Activated CD4-positive, alpha-beta T cell treated with anti-CD3 and anti-CD28 coated beads, Interleukin-2, Interleukin-4, amounts not matched to agents 100 ng/mL and 50 ng/mL, durations not matched to agents 16 hours and 8 hours (primary cell): ENCODE data around the gene LANCL3.
A peak's percentile ranks its signal among the peaks of the same experiment; 100 is the strongest.
"Not testable (repeated sequence)": the region's sequence is repeated elsewhere in the genome, so short reads cannot be mapped to it uniquely, and the experiment has no call there.

Experiments
- DNase-seq: peaks from one replicate; pipeline ENCODE4 v3.0.0-alpha.2; 2020; ENCODE audit warnings: low spot score

Gene LANCL3

DNA sequence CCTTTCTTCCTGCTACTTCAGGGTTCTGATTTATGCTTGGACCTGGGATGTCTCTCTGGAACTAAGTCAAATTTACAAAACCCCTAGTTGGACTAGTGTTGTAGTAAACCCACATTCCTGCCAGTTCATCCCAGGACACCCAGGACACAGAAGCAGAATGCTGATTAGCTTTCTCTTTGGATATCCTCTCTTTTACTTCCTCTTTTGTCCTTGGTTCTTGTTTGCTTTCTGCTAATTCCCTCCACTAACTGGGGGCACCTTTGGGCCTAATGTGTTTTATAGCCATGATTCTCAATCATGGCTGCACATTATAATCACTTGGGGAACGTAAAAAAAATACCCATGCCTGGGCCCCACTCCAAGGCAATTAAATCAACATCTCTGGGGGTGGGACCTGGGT, 42.5 kb downstream of the LANCL3 start:
- no peak for DNase-seq

DNA sequence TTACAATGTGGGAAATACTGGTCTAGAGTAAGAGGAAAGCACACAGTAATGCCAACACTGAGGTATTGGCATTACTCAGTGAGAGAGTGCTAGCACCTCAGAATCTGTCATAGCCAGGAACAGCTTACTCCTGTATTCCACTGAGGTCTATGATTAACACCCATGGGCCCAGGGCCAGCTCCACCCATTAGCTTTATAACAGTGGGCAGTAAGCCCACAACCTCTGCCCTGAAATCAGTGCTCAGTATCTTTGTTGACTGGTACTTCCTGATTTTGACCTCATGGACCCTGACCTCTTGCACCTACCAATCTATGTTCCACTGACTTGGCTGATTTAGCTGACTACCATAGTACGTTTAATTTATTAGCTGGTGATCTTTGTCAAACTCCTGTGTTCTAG, 56.1 kb downstream of the LANCL3 start:
- DNase-seq: no peak

DNA sequence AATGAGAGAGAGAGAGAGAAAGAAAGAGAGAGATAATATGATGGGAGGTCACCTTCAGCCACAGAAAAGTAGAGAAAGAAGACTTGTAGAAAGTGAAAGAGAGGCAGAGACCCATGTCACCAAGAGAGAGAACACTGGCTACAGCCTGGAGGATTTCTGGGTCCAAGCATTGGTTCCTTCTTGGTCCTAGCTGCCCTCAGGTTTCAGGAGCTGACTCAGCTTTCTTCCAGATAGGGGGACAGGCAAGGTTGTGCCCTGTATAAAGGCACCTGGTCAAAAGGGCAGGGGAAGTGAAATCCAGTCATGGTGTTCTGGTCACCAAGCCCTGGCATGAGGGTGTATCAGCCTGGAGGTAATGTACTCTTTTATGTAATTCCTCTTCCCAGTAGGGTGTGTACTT, 66.6 kb downstream of the LANCL3 start:
- no peak for DNase-seq

DNA sequence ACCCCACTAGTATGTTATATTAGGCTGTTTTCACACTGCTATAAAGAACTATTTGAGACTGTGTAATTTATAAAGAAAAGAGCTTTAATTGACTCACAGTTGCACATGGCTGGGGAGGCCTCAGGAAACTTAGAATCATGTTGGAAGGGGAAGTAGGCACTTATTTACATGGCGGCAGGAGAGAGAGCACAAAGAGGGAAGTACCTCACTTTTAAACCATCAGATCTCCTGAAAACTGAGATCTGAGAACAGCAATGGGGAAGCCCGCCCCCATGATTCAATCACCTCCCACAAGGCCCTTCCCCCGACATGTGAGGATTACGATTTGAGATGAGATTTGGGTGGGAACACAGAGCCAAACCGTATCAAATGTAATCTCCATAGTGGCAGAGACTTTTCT, 68.7 kb downstream of the LANCL3 start:
- DNase-seq: no peak

DNA sequence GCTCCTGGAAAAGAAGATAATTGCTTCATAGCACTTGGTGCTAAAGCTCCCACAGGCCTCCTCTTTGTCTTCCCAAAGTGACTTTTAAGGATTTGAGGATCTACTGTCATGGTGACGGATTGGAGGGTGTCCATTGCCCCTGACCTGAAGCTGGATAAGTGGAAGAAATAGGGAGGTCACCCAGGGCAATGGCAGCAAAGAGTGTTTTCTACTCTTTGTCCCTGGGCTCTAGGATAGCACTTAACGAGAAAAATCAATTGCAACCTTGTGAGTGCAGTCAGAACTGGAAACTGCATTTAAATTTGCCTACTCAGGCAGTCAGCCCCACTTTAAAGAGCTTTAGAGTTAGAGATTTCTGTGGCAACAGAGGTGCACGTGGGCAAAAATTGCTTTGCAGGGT, 70.4 kb downstream of the LANCL3 start:
- DNase-seq: no peak

DNA sequence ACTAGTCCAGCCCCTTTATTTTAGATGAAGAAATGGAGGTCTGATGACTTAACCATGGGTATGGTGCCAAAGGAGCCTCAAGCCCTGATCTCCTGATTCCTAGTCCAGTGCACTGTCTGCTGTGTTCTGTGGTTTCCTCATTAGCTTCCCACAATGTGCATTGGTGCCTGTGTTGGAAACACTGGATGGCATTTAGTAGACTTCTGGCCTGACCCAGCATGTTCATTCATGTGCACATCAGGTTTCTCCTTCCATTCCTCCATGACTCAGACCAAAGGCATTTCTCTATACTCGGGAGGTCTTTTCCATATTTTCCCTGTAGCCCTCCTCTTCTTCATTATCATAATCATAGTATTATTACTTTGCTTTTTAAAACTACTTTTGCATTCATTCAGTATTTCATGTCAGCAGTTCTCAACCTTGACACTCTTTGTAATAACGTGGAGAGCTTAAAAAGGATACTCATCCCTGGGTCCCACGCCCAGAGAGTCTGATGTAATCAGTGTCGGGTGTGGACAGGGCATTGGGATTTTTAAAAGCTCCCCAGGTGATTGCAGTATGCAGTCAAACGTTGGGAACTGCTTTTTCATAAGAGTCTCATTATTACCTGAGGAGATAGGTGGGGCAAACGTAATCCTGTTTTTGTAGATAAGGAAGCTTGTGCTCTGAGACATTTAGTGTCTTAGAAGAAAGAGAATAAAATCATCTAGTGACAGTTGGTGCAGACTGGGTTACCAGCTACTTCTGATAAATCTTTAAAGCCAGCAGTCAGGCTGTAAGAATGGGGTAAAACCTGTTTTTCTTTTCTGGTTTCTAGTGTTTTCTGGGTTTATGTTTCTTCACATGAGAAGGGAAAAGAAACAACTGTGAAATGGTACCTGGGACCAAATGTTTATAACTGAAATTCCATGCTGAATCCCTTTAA, 73.2 kb downstream of the LANCL3 start:
- DNase-seq: no peak

DNA sequence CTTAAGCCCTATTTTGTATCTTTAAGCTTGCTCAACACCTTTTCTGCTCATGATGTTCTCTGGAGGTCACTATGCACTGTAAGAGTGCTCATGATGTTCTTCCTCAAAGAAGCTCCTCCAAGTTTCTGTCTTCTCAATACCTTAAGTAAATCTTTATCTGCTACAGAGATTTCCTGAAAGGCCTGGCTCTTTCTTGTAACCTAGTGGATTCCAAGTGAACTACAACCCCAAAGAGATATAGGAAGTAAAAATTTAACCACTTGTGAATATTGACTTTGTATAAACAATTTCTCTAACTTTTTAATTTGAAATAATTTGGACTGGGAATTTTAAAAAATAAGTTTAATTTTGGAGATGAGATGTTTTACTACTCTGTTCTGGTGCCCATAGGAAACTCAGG, 74.8 kb downstream of the LANCL3 start:
- no peak for DNase-seq

DNA sequence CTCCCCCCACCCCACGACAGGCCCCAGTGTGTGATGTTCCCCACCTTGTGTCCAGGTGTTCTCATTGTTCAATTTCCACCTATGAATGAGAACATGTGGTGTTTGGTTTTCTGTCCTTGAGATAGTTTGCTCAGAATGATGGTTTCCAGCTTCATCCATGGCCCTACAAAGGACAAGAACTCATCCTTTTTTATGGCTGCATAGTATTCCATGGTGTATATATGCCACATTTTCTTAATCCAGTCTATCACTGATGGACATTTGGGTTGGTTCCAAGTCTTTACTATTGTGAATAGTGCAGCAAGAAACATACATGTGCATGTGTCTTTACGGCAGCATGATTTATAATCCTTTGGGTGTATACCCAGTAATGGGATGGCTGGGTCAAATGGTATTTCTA, 79.4 kb downstream of the LANCL3 start:
- DNase-seq: not testable (repeated sequence)

DNA sequence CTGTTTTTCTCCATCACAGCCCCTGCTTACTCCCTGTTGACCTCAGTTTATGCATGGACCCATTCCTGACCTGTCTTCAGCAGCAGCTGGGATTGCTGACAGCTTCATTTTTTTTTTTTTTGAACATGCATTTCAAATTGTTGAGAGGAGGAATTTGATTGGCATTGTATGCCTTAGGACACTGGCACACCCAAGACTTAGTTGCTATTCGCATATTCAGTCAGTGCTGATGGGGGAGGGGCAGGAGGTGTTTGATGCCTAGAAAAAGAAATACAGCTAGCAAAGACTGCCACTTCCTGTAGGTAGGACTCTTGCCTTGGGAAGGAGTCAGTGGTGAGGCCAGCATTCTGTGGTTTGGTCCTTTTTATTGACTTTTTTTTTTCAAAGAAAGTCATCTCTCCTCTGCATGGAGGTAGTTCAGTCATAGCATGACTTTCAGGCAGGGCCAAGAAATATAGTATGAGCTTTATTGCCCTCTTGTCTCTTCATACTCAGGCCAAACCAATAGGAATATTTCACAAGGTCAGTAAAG, 80.5 kb downstream of the LANCL3 start:
- DNase-seq: peak; percentile 18

DNA sequence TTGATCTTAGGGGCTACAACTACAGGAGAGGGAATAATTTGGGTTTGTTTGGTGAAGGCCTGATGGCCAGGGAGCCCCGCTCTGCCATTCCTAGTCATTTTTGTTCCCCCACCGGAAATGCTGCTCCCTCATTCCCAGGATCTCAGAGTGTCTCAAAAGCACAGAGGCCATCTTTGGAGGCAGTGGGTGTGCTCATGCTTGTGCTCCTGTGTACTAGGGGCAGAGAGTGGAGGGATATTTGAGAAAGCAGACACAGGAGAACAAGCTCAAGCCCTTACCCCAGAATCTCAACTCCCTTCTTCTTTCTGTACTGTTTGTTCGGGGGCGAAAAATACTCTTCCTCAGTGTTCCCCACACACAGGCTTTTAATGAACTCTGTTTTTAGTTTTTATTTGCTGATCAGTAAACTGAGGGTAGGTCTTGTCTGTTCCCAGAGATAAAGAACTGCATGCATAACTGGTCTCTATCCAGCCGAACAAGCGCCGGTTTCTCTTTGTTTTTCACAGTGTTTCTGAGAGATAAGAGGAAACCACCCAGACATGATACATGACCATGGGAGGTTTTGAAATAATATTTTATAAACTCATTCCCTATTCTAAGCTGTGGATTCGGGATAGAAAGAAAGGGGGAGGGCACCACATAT, 81.2 kb downstream of the LANCL3 start:
- DNase-seq: no peak

DNA sequence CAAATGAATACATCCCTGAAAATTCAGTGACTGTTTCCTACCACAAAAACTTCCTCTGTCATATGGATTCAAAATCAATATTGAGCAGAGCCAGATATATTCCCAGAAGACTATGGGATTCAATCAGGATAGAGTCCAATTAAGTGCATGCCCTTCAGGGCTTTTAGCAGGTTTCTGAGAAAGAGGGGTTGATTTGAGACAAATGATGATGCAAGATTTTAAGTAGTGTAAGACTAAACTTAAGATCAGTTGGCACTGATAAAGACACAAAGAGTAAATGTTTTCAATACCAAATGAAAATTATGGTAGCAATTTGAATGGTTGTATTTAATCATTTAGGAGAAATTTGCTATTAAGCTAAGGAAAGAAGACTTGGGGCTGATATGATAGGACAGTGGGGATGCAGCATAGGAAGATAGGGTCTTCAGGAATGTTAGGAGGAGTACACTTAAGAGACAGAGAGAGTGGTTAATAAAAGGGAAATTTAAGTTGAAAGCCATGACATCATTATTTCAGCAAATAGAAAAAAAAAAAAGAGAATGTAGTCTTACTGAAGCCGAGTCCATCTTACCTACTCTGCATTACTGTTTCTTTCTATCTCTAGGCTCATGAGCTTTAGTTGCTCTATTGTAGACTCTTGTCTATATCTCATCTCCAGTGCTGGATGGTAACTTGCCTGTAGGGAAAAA, 82.1 kb downstream of the LANCL3 start:
- no peak for DNase-seq

DNA sequence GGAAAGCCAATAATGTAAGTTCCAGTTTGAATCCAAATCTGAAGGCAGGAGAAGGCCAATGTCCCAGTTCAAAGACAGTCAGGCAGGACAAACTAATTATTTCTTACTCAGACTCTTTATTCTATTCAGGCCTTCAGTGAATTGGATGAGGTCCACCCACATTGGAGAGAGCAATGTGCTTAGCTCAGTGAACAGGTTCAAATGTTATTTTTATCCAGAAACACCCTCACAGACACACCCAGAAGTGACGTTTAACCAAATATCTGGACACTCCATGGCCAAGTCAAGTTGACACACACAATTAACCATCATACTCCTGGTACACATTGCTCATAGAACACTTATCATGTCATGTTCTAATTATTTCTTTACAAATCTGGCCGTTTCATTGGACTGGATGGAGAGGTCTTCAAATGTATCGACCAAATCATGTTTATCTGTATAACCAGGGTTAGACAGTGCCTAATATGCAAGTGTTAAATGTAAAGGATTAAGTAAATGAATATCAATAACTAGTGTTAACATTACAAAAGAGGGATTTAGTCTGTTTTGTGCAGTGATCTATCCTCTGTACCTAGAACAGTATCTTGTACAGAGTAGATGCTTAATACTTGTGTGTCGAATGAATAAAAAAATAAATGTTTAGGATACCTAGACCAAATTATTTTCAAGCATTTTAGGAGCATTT, 87.0 kb downstream of the LANCL3 start:
- no peak for DNase-seq

DNA sequence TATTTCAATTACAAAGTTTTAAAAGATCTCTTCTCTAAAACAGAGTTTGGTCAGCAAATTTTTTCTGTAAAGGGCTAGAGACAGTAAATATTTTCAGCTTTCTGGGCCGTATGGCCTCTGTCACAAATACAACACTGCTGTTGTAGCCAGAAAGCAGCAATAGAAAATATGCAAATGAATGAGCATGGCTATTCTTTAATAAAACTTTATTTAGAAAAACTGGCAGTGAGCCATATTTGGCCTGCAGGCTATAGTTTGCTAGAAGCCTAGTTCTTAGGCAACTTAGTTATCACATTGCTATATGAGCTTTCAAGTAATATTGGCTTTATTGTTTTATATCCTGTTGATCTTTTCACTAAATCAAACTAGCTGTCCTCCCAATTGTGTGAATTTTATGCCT, 87.6 kb downstream of the LANCL3 start:
- DNase-seq: no peak

DNA sequence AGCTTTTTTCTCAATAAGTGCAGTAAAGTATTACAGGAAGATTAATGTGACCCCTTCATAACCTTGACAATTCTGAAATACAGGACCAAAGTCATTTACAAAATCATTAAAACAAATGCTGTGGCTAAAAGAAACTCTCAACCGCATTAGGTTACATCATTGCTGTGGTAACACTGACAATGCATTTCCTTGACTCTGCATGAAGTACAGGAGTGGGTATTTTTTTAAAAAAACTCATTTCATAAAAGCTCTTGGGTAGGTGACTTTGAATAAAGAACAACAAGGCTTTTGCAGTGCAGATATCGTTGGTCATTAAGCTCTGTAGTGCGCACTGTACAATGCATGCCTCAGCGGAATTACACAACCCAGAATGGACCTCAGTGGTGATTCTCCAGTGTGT, 90.7 kb downstream of the LANCL3 start:
- DNase-seq: no peak

DNA sequence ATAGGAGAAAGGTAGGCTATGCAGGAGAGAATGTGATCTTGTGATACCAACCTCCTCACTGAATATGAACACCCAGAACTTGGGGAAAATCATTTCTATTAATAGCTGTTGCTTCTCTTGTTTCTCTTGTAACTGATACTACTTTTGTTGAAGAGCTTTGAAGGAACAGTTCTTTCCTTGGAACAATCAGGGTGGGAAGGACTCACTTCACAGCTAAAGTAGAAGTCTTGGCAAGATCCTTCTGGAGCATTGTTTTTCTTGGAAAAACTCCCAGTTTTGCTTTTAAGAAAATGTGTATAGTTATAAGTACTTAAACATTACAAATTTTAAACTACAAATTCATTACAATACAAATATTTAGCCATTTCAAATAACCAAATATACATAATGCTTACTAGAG, 95.1 kb downstream of the LANCL3 start:
- no peak for DNase-seq

DNA sequence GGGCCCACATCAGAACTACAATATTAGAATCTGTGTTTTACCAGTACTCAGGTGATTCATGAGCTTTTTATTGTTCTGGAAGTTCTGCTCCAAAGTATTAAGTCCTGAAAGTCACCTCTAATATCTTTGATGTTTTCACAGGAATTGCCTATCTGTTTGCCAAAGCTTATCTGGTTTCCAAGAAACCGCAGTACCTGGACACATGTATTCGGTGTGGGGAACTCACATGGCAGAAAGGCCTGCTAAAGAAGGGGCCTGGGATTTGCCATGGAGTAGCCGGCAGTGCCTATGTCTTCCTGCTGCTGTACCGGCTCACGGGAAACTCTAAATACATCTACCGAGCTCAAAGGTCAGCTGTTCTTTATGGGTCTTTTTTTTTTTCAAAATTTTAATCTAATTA, 95.7 kb downstream of the LANCL3 start:
- DNase-seq: no peak

DNA sequence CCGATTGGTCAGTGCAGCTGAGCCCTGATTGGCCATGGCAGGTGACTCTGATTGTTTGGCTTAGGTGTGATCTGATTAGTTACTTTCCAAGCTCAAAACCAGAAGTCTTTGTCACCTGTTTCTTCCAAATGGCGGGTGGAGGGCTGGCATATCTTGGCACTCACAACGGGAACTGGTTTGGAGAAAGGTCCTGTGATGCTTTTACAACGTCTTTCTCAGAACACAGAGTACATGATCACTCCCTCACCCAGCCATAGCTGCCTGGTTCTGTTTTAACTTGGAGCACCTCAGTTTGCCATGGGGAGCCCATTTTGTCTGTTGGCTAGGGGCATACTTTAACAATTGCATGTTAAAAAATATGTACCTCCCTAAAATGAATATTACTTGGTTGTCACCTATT, 101.1 kb downstream of the LANCL3 start:
- DNase-seq: no peak

DNA sequence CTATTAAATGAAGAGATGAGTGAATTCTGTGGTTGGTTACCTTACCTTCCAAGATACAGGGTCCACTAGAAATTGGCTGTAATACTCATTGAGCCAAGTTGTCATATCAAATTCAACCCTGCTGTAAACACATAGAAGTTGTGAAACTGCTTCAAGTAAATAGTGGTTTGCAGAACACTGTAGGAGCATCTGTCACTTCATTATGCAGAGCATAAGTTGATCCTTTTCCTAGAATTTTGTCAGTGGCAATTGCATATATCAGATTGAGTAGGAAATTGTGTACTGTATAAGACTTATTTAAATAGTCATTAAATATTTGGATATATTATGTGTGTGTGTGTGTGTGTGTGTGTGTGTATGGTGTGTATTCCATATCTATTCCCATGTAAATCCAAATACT, 105.3 kb downstream of the LANCL3 start:
- DNase-seq: no peak

DNA sequence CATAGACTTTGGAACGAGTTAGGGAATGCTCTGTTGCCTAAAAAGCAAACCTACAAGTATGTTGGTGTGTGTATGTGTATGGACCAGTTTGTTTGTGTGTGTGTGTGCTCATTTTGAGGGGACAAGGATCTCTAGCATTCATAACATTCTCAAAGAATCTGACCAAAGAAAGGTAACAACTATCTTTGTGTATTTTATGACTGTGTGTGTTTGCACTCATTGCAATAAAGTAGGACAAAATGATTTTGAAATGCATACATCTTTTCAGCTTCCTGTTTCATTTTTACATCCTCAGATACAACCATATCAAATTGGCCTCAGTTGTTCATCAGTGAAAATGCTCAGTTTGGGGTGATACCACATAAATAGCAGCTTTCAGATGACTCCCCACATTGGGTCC, 105.8 kb downstream of the LANCL3 start:
- DNase-seq: no peak

DNA sequence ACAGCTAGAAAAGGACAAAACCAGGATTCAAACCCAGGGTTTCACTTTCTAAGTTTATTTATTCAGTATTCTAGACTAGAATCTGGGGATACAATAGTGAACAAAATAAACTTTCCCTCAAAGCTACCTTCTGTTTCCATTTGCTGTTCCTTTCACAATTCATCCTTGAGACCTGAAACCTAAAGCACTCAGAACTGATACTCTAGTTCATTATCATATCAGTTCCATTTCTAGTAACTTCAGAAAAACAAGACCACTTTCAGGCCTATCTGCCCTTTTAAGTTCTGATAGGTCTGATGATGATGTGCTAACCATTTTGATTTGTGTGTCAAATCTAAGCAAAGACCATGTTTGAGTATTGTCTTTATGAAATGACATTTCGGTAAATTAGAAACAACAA, 106.3 kb downstream of the LANCL3 start:
- DNase-seq: no peak

DNA sequence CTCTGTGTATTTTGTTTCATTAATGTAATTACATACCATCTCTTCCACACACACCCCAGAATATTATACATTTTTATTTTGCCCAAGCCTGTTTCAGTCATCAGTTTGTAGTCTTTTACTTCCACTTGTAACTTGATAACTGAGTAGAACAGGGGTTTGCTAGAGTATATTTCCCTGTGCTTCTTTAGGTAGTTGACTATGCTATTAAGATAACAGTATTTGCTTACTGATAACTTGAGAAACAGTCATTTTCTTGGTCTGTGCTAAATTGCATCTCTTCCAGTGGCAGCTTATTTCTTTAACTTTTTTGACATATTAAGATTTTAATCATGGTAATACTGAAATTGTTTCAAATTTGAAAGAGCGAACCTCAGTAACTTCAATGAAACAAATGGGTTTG, 107.1 kb downstream of the LANCL3 start:
- DNase-seq: no peak

DNA sequence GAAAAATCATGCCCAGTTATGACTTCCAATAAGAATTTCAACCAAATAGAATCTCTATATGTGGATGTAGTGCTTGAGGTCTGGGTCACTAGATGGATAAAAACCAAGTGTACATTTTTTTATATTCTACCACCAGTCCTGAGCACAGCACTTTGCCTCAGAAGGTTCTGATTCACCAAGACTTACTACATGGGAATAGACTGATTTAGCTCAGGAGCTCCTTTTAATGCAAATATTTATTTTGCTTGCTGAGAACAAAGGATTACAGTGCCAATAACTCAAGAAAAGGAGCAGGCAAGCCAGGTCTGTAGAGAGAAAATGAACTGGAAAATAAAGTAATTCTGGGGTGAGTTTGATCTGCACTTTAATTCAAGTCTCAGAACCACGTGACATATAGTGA, 107.8 kb downstream of the LANCL3 start:
- no peak for DNase-seq
